PC-3 (cell line): ENCODE results near the gene CCR7. TPM values are rescaled to one million over a fixed set of nuclear protein-coding genes. Genes with fewer than 3 reads are reported as not detected.

ENCODE experiments used
- ATAC-seq: fragments of 200-7000 bp; cut with Tn5 transposase; 2 replicates; pipeline ENCODE4 v1.9.1; 2020; ENCODE audit warnings: mild to moderate bottlenecking, moderate library complexity
- BruUV-seq: library from RNA; stranded (reverse); fragments of 400-500 nt; replicated peaks from 2 replicates; lab custom pipeline; 2021; lab: Mats Ljungman, UMichigan
- CTCF ChIA-PET: fragments of 300-600 bp; sonication (Branson Sonifier 250); formaldehyde crosslinking; loops from one replicate; lab custom pipeline; 2022; ENCODE audit warnings: antibody characterized with exemption; lab: Charles Lee
- POLR2A ChIA-PET: fragments of 300-600 bp; sonication (Branson Sonifier 250); formaldehyde crosslinking; loops from one replicate; lab custom pipeline; 2022; ENCODE audit warnings: antibody characterized with exemption; ENCODE audit not compliant: unreplicated experiment; lab: Charles Lee
- DNase-seq: peaks from one replicate; pipeline ENCODE4 v3.0.0-alpha.2; 2015
- H2AFZ ChIP-seq: fragments of 300-600 bp; sonication (generic); 2 replicates; pipeline ENCODE4 v1.6.0; 2016; ENCODE audit warnings: antibody characterized with exemption, low read length
- H3F3A ChIP-seq: fragments of 300-600 bp; sonication (generic); one replicate; pipeline ENCODE4 v1.6.0; 2017; ENCODE audit warnings: antibody characterized with exemption, low read length, control low read depth, mild to moderate bottlenecking; ENCODE audit not compliant: unreplicated experiment
- H3K27ac ChIP-seq: fragments of 300-600 bp; sonication (generic); 2 replicates; pipeline ENCODE4 v1.5.1; 2016; ENCODE audit warnings: mild to moderate bottlenecking, low read length
- H3K27me3 ChIP-seq: fragments of 300-600 bp; sonication (generic); 2 replicates; pipeline ENCODE4 v1.6.1; 2016; ENCODE audit warnings: low read length, mixed read lengths
- H3K36me3 ChIP-seq: fragments of 300-600 bp; sonication (generic); 2 replicates; pipeline ENCODE4 v1.6.1; 2016; ENCODE audit warnings: low read depth, mixed run types, low read length, mixed read lengths
- H3K4me1 ChIP-seq: fragments of 300-600 bp; sonication (generic); 2 replicates; pipeline ENCODE4 v1.5.1; 2016; ENCODE audit warnings: low read length; ENCODE audit not compliant: insufficient read depth
- H3K4me2 ChIP-seq: fragments of 300-600 bp; sonication (generic); 2 replicates; pipeline ENCODE4 v1.6.0; 2016; ENCODE audit warnings: low read length
- H3K4me3 ChIP-seq: fragments of 300-600 bp; sonication (generic); 2 replicates; pipeline ENCODE4 v1.5.1; 2016; ENCODE audit warnings: mild to moderate bottlenecking, low read length, mixed read lengths
- H3K79me2 ChIP-seq: fragments of 300-600 bp; sonication (generic); 2 replicates; pipeline ENCODE4 v1.6.1; 2017; ENCODE audit warnings: low read length, mixed read lengths
- H3K9ac ChIP-seq: fragments of 300-600 bp; sonication (generic); 2 replicates; pipeline ENCODE4 v1.6.0; 2016; ENCODE audit warnings: mild to moderate bottlenecking, low read length
- H3K9me2 ChIP-seq: fragments of 300-600 bp; sonication (generic); replicated peaks from 2 replicates; pipeline ENCODE4 v1.6.1; 2016; ENCODE audit warnings: mixed run types, low read length, mixed read lengths
- H3K9me3 ChIP-seq: fragments of 300-600 bp; sonication (generic); 2 replicates; pipeline ENCODE4 v1.6.1; 2016; ENCODE audit warnings: low read length, mixed read lengths
- H4K20me1 ChIP-seq: fragments of 300-600 bp; sonication (generic); 2 replicates; pipeline ENCODE4 v1.6.1; 2016; ENCODE audit warnings: low read length, mixed read lengths
- EZH2 ChIP-seq: fragments of 300-600 bp; sonication (generic); IDR thresholded peaks from one replicate; pipeline ENCODE4 v1.6.1; 2017; ENCODE audit warnings: antibody characterized with exemption, mild to moderate bottlenecking, low read length; ENCODE audit not compliant: unreplicated experiment
- EZH2phosphoT487 ChIP-seq: fragments of 300-600 bp; sonication (generic); IDR thresholded peaks from 2 replicates; pipeline ENCODE4 v1.6.1; 2018; ENCODE audit warnings: mild to moderate bottlenecking, antibody characterized with exemption, low read length, borderline replicate concordance
- intact Hi-C: fragments of 100-400 bp; cut with micrococcal nuclease; formaldehyde crosslinking; loops from 2 replicates; pipeline ENCODE4 v1.9.0; 2023
- total RNA-seq: library from RNA; depleted of rRNA; stranded (reverse); fragments of >200 nt; gene quantifications from 2 replicates; pipeline ENCODE4 v1.2.3, GENCODE V29; 2014
- TF ChIP-seq, protein P1 (sequence below): fragments of 300-600 bp; sonication (generic); conservative IDR thresholded peaks from 2 replicates; pipeline ENCODE4 v1.5.1; 2017; ENCODE audit warnings: antibody characterized with exemption, low read depth, mild to moderate bottlenecking, low read length

CCR7 gene
- total RNA-seq, 1 experiment from 2014 or later = not detected

GRCh38 chr17:40529991-40530390, 35.3 kb downstream of the CCR7 start:
- Histone ChIP-seq H4K20me1 (no peaks in the 10 kb centered on the region), H3K9ac (no peak overlapping the region), H3K27me3 (no peaks in the 10 kb centered on the region), H3K9me3 (no peaks in the 10 kb centered on the region), H3K4me2 (0 out of 2 replicates have a peak overlapping the region, but pooled peaks have one; percentile 8), H2AFZ (no peak overlapping the region), H3K27ac (peak overlapping the region; percentile 59), H3K79me2 (no peaks in the 10 kb centered on the region), H3K36me3 (no peaks in the 10 kb centered on the region), H3K4me1 (peaks cover 28% of the 10 kb centered on the region), H3K9me2 (no peaks in the 10 kb centered on the region), H3K4me3 (no peak overlapping the region), H3F3A (no peaks in the 10 kb centered on the region)
- CTCF ChIA-PET = no interaction called here
- TF ChIP-seq EZH2 = no peak
- no peak for TF ChIP-seq EZH2phosphoT487
- TF ChIP-seq, protein P1, sequence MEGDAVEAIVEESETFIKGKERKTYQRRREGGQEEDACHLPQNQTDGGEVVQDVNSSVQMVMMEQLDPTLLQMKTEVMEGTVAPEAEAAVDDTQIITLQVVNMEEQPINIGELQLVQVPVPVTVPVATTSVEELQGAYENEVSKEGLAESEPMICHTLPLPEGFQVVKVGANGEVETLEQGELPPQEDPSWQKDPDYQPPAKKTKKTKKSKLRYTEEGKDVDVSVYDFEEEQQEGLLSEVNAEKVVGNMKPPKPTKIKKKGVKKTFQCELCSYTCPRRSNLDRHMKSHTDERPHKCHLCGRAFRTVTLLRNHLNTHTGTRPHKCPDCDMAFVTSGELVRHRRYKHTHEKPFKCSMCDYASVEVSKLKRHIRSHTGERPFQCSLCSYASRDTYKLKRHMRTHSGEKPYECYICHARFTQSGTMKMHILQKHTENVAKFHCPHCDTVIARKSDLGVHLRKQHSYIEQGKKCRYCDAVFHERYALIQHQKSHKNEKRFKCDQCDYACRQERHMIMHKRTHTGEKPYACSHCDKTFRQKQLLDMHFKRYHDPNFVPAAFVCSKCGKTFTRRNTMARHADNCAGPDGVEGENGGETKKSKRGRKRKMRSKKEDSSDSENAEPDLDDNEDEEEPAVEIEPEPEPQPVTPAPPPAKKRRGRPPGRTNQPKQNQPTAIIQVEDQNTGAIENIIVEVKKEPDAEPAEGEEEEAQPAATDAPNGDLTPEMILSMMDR = no peak
- intact Hi-C loops = loop anchor here (5.0 kb wide), 1 partner anchor 43 kb away; no protein-coding TSS in a partner anchor
- DNase-seq (peak; percentile 77), ATAC-seq (no peak)
- BruUV-seq = no TSS peak
- POLR2A ChIA-PET = no interaction called here

DNA sequence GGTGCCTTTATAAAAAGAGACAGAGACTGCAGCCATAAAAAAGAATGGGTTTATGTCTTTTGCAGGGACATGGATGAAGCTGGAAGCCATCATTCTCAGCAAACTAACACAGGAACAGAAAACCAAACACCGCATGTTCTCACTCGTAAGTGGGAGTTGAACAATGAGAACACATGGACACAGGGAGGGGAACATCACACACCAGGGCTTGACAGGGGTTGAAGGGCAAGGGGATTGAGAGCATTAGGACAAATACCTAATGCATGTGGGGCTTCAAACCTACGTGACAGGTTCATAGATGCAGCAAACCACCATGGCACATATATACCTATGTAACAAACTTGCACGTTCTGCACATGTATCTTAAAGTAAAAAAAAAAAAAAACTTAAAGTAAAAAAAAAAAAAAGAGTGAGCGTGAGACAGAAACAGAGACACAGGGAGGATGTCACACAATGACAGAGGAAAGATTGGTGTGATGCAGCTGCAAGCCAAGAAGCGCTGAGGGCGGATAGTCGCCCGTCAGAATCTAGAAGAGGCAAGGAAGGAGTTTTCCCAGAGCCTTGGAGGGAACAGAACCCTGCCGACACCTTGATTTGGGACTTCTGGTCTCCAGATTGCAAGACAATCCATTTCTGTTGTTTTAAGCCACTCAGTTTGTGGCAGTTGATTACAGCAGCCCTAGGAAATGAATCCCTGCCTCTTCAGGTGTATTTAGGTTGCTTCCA, 36.4 kb downstream of the CCR7 start:
- H3K9ac ChIP-seq = no peak overlapping the region
- intact Hi-C loops = no loop called here
- H3F3A ChIP-seq = no peaks in the 10 kb centered on the region
- no TSS peak for BruUV-seq
- peaks cover 31% of the 10 kb centered on the region for H3K4me1 ChIP-seq
- ChIA-PET CTCF (no interaction called here), POLR2A (no interaction called here)
- H3K9me2 ChIP-seq = no peaks in the 10 kb centered on the region
- TF ChIP-seq, protein P1 = no peak
- TF ChIP-seq EZH2 (no peak), EZH2phosphoT487 (no peak)
- no peak overlapping the region for H3K4me3 ChIP-seq
- no peaks in the 10 kb centered on the region for H3K36me3 ChIP-seq
- no peak for ATAC-seq
- no peak overlapping the region for H3K27ac ChIP-seq
- no peak for DNase-seq
- H4K20me1 ChIP-seq = no peaks in the 10 kb centered on the region
- H3K27me3 ChIP-seq = no peaks in the 10 kb centered on the region
- peaks cover 3% of the 10 kb centered on the region for H3K79me2 ChIP-seq
- no peaks in the 10 kb centered on the region for H3K9me3 ChIP-seq
- no peak overlapping the region for H2AFZ ChIP-seq
- H3K4me2 ChIP-seq = no peak overlapping the region

- Histone ChIP-seq H4K20me1 (no peaks in the 10 kb centered on the region), H3K4me1 (peaks cover 34% of the 10 kb centered on the region), H3K79me2 (peaks cover 11% of the 10 kb centered on the region), H3K4me2 (no peak overlapping the region), H3K4me3 (no peak overlapping the region), H3F3A (peaks cover 11% of the 10 kb centered on the region), H2AFZ (no peak overlapping the region), H3K9me3 (no peaks in the 10 kb centered on the region), H3K36me3 (no peaks in the 10 kb centered on the region), H3K9ac (no peak overlapping the region), H3K27me3 (no peaks in the 10 kb centered on the region), H3K27ac (no peak overlapping the region), H3K9me2 (no peaks in the 10 kb centered on the region)
- intact Hi-C loops = no loop called here
- ATAC-seq = no peak
- ChIA-PET CTCF (no interaction called here), POLR2A (no interaction called here)
- TF ChIP-seq, protein P1 = no peak
- TF ChIP-seq EZH2 (no peak), EZH2phosphoT487 (no peak)
- BruUV-seq = no TSS peak
- DNase-seq = no peak
Measured at GRCh38 chr17:40526668-40527067, 38.6 kb downstream of the CCR7 start.
